Subcutaneous adipose tissue (tissue), 4 donors: ENCODE results near the gene PFDN5. TPM values are rescaled to one million over a fixed set of nuclear protein-coding genes. Genes with fewer than 3 reads are reported as not detected.

ENCODE experiments used
- CTCF ChIP-seq: fragments of 450-650 bp; IDR thresholded peaks from one replicate; pipeline ENCODE4 v1.5.1; 2016; ENCODE audit warnings: low read depth, mild to moderate bottlenecking, control low read depth, antibody characterized with exemption, moderate library complexity
- total RNA-seq, 4 donors: library from RNA; depleted of rRNA; stranded (reverse); fragments of >200 nt; gene quantifications; one replicate each; pipeline ENCODE4 v1.1.0, GENCODE V29; 2016

PFDN5 gene
- total RNA-seq, 4 donors from 2014 or later: 523 to 856 (median 791) TPM

GRCh38 chr12:53340398-53340797 is 45.1 kb downstream of the PFDN5 start:
- TF ChIP-seq CTCF: no peak

GRCh38 chr12:53343449-53343848 is 48.1 kb downstream of the PFDN5 start:
- TF ChIP-seq CTCF: no peak

- TF ChIP-seq CTCF: no peak
Measured at GRCh38 chr12:53343969-53344368, 48.6 kb downstream of the PFDN5 start.

DNA sequence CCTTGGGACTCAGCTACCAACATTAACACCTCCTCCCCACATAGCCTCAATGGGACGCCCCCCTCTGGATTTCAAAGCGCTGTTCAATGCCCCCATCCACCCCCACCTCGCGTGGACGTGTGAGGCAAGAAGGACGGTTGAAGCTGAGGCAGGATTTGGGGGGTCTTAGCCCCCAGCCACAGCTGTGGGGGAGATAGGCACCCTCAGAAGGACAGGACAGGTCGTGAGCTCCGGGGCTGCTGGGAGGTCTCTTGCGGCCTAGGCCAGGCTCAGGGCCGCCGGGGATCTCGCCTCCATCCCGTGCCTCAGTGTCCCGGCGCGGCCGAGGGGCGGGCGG is 49.1 kb downstream of the PFDN5 start:
- no peak for TF ChIP-seq CTCF

GRCh38 chr12:53344824-53345485 is 49.6 kb downstream of the PFDN5 start:
- no peak for TF ChIP-seq CTCF

GRCh38 chr12:53345486-53346188 is 50.3 kb downstream of the PFDN5 start:
- TF ChIP-seq CTCF: no peak

GRCh38 chr12:53346491-53346890 is 51.1 kb downstream of the PFDN5 start:
- no peak for TF ChIP-seq CTCF
